ENCODE results near the gene DMGDH. TPM values are rescaled to one million over a fixed set of nuclear protein-coding genes. Genes with fewer than 3 reads are reported as not detected.

The DMGDH gene
- total and polyA plus RNA-seq, 4 donors = 0.24 to 2.6 (median 1.1) TPM

DNA sequence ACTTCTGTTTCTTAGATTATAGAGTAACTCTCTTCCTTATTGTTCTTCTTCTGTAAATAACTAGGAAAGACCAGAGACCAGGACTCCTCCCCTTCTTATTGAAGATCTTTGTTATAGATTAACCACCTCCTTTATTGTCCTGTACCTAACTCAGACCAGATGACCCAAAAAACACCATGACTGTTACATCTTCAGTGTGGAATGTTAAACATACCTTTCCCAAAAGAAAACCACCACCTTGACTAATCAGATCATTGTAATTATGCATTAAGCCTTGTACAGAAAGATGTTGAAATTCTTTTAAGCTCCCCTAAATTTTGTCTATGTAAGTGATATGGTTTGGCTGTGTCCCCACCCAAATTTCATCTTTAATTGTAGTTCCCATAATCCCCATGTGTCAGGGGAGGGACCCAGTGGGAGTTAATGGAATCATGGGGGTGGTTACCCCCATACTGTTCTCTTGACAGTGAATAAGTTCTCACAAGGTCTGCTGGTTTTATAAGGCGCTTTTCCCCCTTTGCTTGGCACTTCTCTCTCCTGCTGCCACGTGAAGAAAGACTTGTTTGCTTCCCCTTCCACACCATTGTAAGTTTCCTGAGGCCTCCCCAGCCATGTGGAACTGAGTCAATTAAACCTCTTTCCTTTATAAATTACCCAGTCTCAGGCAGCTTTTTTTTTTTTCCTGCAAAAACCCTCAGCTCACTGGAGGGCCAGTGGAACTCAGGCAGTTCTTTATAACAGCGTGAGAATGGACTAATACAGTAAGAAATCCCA lies 110.6 kb downstream of the DMGDH start:
- TF ChIP-seq, protein P1, sequence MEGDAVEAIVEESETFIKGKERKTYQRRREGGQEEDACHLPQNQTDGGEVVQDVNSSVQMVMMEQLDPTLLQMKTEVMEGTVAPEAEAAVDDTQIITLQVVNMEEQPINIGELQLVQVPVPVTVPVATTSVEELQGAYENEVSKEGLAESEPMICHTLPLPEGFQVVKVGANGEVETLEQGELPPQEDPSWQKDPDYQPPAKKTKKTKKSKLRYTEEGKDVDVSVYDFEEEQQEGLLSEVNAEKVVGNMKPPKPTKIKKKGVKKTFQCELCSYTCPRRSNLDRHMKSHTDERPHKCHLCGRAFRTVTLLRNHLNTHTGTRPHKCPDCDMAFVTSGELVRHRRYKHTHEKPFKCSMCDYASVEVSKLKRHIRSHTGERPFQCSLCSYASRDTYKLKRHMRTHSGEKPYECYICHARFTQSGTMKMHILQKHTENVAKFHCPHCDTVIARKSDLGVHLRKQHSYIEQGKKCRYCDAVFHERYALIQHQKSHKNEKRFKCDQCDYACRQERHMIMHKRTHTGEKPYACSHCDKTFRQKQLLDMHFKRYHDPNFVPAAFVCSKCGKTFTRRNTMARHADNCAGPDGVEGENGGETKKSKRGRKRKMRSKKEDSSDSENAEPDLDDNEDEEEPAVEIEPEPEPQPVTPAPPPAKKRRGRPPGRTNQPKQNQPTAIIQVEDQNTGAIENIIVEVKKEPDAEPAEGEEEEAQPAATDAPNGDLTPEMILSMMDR (IDR thresholded peaks at IDR 0.05; ENCODE audit: control extremely low read depth, extremely low read depth) = no peak
- H3K27ac ChIP-seq (ENCODE audit: low read depth in 1 of 2, low read length in 1 of 2) = no peak overlapping the region
- WGBS, 2 donors = 45 to 60% methylated on average over 3 of the region's 3 CpGs
- no peaks in the 10 kb centered on the region for H3K27me3 ChIP-seq (ENCODE audit: control insufficient read depth in 3 of 3, insufficient read depth in 3 of 3, low read length in 2 of 3)
- H3K9ac ChIP-seq (ENCODE audit: insufficient read depth in 1 of 2, low read length in 2 of 2) = no peak overlapping the region
- H3K9me3 ChIP-seq (ENCODE audit: control insufficient read depth in 4 of 4, insufficient read depth in 3 of 4, low read length in 3 of 4) = no peaks in the 10 kb centered on the region
- no peak for ATAC-seq (ENCODE audit: insufficient read depth, low FRiP score)
- H3K4me1 ChIP-seq (ENCODE audit: control insufficient read depth in 5 of 5, insufficient read depth in 5 of 5, low read length in 5 of 5) = no peaks in the 10 kb centered on the region
- no peak overlapping the region for H3K4me3 ChIP-seq
- H3K36me3 ChIP-seq (ENCODE audit: control insufficient read depth in 4 of 4, insufficient read depth in 4 of 4, low read length in 4 of 4) = no peaks in the 10 kb centered on the region
- DNase-seq = no peak

DNA sequence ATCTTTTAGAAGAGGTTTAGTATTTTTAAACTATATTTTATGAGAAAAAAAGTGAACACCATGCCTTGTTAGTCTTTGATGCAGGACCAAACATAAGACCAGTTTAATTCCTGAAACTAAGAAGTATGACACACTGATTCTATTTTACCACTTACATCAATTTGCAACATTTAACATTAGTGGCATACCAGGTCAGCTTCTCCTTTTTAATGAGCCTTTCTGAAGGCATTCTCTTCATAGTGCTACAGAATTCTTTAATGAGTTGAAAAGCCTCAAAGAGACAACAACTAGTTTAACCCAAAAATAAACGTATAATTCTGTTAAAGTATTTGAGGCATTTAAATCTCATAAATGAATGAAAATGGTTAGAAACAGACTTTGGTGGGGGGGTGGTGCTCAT lies 112.6 kb downstream of the DMGDH start:
- ATAC-seq (ENCODE audit: insufficient read depth, low FRiP score) (no peak), DNase-seq (no peak)
- no peaks in the 10 kb centered on the region for H3K27me3 ChIP-seq (ENCODE audit: control insufficient read depth in 3 of 3, insufficient read depth in 3 of 3, low read length in 2 of 3)
- no peaks in the 10 kb centered on the region for H3K9me3 ChIP-seq (ENCODE audit: control insufficient read depth in 4 of 4, insufficient read depth in 3 of 4, low read length in 3 of 4)
- H3K9ac ChIP-seq (ENCODE audit: insufficient read depth in 1 of 2, low read length in 2 of 2) = no peak overlapping the region
- TF ChIP-seq, protein P1 (IDR thresholded peaks at IDR 0.05; ENCODE audit: control extremely low read depth, extremely low read depth) = no peak
- WGBS, 2 donors = 82 to 87% methylated on average over 1 of the region's 1 CpG
- no peak overlapping the region for H3K4me3 ChIP-seq
- no peak overlapping the region for H3K27ac ChIP-seq (ENCODE audit: low read depth in 1 of 2, low read length in 1 of 2)
- H3K4me1 ChIP-seq (ENCODE audit: control insufficient read depth in 5 of 5, insufficient read depth in 5 of 5, low read length in 5 of 5) = no peaks in the 10 kb centered on the region
- no peaks in the 10 kb centered on the region for H3K36me3 ChIP-seq (ENCODE audit: control insufficient read depth in 4 of 4, insufficient read depth in 4 of 4, low read length in 4 of 4)

DNA sequence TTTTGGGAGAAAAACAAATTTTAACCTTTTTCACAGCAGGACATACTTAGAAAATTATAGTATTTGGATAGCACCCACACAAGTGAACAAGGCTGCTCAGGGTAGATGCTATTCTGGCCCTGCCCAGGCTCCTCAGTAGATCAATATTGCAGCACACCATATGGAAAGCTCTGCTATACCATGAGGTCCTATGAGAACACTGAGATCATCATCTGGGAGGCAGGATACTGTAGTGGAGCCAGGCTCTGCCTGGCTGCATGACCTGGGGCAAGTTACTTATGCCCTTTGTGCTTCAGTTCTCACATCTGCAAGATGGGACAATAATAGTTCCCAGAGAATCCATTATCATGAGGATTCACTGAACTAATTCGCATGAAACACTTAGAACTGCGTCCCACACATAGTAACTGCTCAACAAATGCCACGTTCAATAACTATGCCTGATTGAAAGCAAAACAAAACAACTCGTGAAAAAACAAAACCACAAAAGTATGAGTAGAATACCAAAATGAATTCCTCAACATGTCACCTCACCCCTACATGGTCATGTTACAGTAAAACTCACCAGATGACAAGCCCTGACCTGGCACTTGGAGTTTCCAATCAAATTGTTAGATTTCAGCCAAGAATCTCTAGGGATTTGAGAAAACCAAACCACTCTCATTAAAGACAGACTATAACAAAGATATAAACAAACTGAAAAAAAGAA lies 116.2 kb downstream of the DMGDH start:
- DNase-seq (peak in 2 of 3 donors; percentile 32 to 47), ATAC-seq (ENCODE audit: insufficient read depth, low FRiP score) (no peak)
- no peaks in the 10 kb centered on the region for H3K9me3 ChIP-seq (ENCODE audit: control insufficient read depth in 4 of 4, insufficient read depth in 3 of 4, low read length in 3 of 4)
- 85 to 93% methylated on average over 4 of the region's 4 CpGs for WGBS, 2 donors
- H3K4me3 ChIP-seq = no peak overlapping the region
- no peaks in the 10 kb centered on the region for H3K27me3 ChIP-seq (ENCODE audit: control insufficient read depth in 3 of 3, insufficient read depth in 3 of 3, low read length in 2 of 3)
- H3K9ac ChIP-seq (ENCODE audit: insufficient read depth in 1 of 2, low read length in 2 of 2) = no peak overlapping the region
- no peak overlapping the region for H3K27ac ChIP-seq (ENCODE audit: low read depth in 1 of 2, low read length in 1 of 2)
- H3K36me3 ChIP-seq (ENCODE audit: control insufficient read depth in 4 of 4, insufficient read depth in 4 of 4, low read length in 4 of 4) = no peaks in the 10 kb centered on the region
- H3K4me1 ChIP-seq (ENCODE audit: control insufficient read depth in 5 of 5, insufficient read depth in 5 of 5, low read length in 5 of 5) = no peaks in the 10 kb centered on the region
- TF ChIP-seq, protein P1 (IDR thresholded peaks at IDR 0.05; ENCODE audit: control extremely low read depth, extremely low read depth) = no peak

Other genes starting within 250 kb of the DMGDH start
- 10 to 100 TPM; 13.3 to 17.3 TPM for gene ARSB, start 84.4 kb downstream of the DMGDH start, total RNA-seq
- 1 to 10 TPM; 3.2 to 8.9 TPM for gene ARSB, start 84.4 kb downstream of the DMGDH start, polyA plus RNA-seq
- gene BHMT2, start 93 bp upstream of the DMGDH start, total RNA-seq = 1 to 10 TPM; 1.4 to 4.6 TPM
- 1 to 10 TPM; 1.0 to 2.0 TPM for gene BHMT2, start 93 bp upstream of the DMGDH start, polyA plus RNA-seq
- under 1 TPM; 0.46 to 0.55 TPM for gene BHMT, start 42.1 kb upstream of the DMGDH start, total RNA-seq
- under 1 TPM in 1 of 2 donors, not detected in 1; 0.06 TPM for gene BHMT, start 42.1 kb upstream of the DMGDH start, polyA plus RNA-seq
- gene JMY, start 166.5 kb upstream of the DMGDH start, total RNA-seq = 10 to 100 TPM in 1 of 2 donors, 1 to 10 TPM in 1; 7.0 to 33.6 TPM
- 1 to 10 TPM; 2.0 to 2.8 TPM for gene JMY, start 166.5 kb upstream of the DMGDH start, polyA plus RNA-seq

All from lung (tissue), 12 donors.